ENCODE data around the gene MANBA.

DNA sequence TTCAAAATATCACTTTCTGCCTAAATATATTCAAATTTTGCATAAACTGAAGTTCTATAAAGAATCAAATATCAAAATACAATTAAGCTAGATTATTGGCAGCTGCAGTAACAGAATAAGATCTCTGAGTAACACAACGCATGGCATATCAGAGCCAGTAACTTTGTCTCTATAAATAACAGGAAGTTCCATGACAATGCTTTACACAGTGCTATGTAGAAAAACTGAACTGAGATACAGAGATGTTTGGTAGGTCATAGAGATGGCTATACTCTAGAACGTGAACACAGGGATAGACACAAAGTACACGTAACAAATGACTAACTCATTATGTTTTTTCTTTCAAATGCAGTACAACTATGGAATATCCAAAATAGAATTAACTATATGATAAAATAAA is 48.4 kb upstream of the MANBA start:
- TF ChIP-seq, protein P1, sequence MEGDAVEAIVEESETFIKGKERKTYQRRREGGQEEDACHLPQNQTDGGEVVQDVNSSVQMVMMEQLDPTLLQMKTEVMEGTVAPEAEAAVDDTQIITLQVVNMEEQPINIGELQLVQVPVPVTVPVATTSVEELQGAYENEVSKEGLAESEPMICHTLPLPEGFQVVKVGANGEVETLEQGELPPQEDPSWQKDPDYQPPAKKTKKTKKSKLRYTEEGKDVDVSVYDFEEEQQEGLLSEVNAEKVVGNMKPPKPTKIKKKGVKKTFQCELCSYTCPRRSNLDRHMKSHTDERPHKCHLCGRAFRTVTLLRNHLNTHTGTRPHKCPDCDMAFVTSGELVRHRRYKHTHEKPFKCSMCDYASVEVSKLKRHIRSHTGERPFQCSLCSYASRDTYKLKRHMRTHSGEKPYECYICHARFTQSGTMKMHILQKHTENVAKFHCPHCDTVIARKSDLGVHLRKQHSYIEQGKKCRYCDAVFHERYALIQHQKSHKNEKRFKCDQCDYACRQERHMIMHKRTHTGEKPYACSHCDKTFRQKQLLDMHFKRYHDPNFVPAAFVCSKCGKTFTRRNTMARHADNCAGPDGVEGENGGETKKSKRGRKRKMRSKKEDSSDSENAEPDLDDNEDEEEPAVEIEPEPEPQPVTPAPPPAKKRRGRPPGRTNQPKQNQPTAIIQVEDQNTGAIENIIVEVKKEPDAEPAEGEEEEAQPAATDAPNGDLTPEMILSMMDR (IDR thresholded peaks at IDR 0.05), result no peak
- TF ChIP-seq ZFX (IDR thresholded peaks at IDR 0.05; ENCODE audit: borderline replicate concordance), result no peak

Data from 22Rv1 (cell line).